Fibroblast of villous mesenchyme (primary cell): ENCODE measurements around the gene NR6A1. TPM values are rescaled to one million over a fixed set of nuclear protein-coding genes. Genes with fewer than 3 reads are reported as not detected.

Experiments
- DNase-seq: peaks from one replicate; pipeline ENCODE4 v3.0.0-alpha.2; 2010; ENCODE audit warnings: low read depth
- H3K4me3 ChIP-seq: 2 replicates; pipeline ENCODE4 v1.5.1; 2011; ENCODE audit warnings: low read depth, mild to moderate bottlenecking, low read length
- CTCF ChIP-seq: IDR thresholded peaks from 2 replicates; pipeline ENCODE4 v1.5.1; 2012; ENCODE audit warnings: low read depth, mild to moderate bottlenecking, low read length; ENCODE audit not compliant: insufficient read depth
- total RNA-seq: library from RNA; depleted of rRNA; stranded (reverse); fragments of >200 nt; gene quantifications from 2 replicates; pipeline ENCODE4 v1.2.3, GENCODE V29; 2012

The NR6A1 gene
- total RNA-seq, 1 donor = under 0.01 TPM

DNA sequence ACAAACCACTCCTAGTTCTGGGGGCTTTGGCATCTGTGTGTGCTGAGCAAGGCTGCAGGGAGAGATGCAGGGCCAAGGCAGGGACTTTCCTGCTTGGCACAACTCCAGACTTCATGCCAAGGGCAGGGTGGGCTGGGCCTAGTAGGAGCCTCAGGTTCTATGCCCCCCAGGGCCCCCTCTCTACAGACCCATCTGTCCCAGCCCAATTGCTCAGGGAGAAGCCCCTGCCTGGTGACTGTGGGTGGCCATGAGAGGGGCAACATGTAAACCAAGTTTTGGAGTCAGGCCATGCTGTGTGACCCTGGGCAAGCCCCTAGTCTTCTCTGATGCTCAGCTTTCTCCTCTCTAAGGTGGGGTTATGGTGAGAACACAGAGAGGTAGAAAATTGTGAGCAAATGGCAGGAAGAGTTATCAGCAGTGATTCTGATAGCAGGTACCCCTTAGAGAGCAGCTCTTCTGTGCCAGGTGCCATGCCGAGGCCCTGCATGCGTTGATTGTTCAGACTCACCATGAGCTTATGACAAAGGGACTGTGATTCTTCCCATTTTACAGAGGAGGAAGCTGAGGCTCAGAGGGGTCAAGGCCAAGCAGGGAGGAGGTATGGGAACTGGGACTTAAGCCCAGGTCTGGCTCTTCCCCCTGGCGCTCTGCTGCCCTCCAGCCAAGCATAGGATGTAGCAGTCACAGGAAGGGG, 11.0 kb upstream of the NR6A1 start:
- TF ChIP-seq CTCF = no peak
- DNase-seq = no peak

GRCh38 chr9:124780757-124781151, 9.6 kb upstream of the NR6A1 start:
- H3K4me3 ChIP-seq = no peak overlapping the region
- DNase-seq = no peak
- TF ChIP-seq CTCF = no peak

More for the DNA sequence above, 11.0 kb upstream of the NR6A1 start:
- H3K4me3 ChIP-seq = no peak overlapping the region

DNA sequence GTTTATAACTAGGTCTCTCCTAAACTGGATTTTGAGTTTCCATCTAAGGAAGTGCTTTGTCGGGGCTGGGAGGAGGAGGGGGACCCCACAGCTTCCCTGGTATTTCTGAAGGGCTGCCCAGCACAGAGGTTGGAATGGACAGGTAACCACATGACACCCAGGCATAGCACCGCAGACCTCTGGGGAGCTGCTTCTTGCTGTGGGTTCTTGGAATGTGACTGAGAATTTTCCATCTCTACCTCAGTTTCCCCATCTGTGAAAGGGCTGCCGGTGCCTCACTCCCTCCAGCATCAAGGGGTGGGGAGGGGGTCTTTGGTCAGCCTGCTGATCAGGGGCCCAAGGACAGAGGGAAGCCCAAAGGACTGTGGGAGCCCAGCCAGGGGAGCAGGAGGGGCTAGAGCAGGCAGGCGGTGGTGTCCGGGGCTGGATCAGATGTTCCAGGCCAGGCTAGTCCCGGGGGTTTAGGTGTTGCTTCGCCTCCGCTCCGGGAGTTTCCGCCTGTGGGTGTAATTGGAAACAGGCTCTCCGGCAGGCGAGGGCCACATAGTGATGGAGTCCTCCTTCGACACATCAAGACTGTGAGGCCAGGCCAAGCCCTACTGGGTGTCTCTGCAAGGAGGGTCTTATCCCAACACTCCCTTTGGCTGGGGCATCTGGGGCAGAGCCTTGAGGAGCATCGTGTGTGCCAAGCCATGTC, 9.1 kb upstream of the NR6A1 start:
- DNase-seq = no peak
- no peak for TF ChIP-seq CTCF
- H3K4me3 ChIP-seq = no peak overlapping the region

DNA sequence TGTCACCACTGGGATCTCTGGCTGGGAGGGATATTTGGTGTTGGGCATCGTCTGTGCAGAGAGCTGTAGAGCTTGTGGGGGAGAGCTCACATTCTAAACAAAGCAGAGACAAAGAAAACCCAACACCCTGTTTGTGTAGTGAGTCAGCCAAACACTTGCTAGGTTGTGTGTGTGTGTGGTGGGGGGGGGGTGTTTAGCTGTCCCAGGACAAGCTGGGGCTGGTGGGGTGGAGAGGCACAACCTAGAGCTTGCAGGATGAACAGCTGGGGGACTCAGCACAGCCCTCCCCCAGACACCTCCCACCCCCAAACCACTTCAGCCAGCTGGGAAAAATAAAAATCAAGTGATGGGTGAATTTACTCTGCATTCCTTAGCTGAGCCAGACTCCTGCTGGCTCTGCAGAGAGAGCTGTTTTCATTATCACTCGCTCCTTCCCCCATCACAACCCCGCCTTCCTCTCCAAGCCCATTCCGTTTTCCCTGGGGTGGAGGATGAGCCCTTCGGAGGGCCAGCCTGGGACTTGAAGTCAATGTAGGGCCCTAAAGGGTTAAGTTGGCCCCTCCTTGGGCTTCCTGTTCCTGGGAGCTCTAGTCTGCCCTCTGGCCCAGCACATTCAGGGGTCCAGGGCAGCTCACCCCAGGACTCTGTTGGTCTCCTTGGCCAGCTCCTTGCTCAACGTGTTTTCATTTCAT, 8.4 kb upstream of the NR6A1 start:
- DNase-seq = peak; percentile 92
- no peak overlapping the region for H3K4me3 ChIP-seq
- no peak for TF ChIP-seq CTCF

- TF ChIP-seq CTCF = no peak
- DNase-seq = no peak
- H3K4me3 ChIP-seq = no peak overlapping the region
Observed at GRCh38 chr9:124778575-124779367, 7.7 kb upstream of the NR6A1 start.

DNA sequence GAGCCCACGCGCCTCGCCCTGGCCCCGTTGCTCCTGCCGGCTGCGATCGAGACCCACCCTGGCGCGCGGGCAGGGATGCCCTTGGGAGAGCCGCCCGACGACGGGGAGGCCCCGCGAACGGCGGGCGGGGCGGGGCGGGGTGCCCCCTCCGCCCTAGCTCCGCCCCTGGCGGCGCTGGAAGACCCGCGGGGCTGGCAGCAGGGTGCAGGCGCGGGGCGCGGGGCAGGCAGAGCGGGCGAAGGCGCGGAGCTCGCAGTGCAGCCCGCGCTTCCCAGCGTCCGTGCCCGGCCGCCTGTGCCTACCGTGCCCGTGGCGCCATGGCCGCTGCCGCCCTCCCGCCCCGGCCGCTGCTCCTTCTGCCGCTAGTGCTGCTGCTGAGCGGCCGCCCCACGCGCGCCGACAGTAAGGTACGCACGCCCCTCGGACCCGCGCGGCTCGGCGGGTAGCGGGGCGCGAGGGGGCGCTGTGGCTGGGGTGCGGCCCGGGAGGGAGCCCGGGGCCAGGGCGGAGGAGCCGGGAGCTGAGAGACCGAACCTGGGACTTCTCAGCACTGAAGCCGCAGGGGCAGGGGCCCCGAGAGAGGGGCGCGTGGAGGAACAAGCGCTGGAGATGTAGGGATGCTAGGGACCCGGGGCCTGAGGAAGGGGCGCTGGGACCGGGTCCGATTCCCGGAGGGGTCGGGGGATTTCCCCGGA, 6.0 kb upstream of the NR6A1 start, which contains the start of gene OLFML2A:
Gene OLFML2A, plus strand, starts transcription at position 180 of the 695 bp plus-strand sequence. Its CDS starts 138 bp downstream, at position 318.
- peak; percentile 41 for TF ChIP-seq CTCF
- peak within 1 kb of the TSS; percentile 58 for H3K4me3 ChIP-seq
- no peak for DNase-seq
